ENCODE measurements around the gene C3orf20.

Gene C3orf20

DNA sequence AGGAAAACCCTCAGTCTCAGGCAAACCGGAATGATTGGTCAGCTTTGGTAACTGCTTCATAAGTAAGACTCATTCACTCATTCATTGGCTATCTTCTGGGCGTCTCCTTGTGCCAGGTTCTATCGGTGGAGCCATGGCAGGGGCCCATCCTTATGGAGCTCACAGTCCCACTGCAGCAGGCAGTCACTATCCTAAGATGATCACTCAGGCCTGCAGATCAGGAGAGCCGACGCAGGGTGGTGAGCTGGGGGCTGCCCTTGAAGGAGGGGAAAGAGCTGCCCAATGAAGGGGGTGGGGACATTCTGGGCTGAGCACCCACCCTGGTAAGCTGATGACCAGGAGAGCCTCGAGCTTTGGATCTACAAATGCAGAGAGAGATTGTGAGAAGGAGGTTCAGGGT is 123.3 kb downstream of the C3orf20 start:
- H3K9me3 ChIP-seq, result no peaks in the 10 kb centered on the region
- no peak overlapping the region for H3K4me3 ChIP-seq (ENCODE audit: low read depth in 1 of 2, low read length in 1 of 2)
- H3K27ac ChIP-seq, result no peak overlapping the region
- TF ChIP-seq, protein P1, sequence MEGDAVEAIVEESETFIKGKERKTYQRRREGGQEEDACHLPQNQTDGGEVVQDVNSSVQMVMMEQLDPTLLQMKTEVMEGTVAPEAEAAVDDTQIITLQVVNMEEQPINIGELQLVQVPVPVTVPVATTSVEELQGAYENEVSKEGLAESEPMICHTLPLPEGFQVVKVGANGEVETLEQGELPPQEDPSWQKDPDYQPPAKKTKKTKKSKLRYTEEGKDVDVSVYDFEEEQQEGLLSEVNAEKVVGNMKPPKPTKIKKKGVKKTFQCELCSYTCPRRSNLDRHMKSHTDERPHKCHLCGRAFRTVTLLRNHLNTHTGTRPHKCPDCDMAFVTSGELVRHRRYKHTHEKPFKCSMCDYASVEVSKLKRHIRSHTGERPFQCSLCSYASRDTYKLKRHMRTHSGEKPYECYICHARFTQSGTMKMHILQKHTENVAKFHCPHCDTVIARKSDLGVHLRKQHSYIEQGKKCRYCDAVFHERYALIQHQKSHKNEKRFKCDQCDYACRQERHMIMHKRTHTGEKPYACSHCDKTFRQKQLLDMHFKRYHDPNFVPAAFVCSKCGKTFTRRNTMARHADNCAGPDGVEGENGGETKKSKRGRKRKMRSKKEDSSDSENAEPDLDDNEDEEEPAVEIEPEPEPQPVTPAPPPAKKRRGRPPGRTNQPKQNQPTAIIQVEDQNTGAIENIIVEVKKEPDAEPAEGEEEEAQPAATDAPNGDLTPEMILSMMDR (IDR thresholded peaks at IDR 0.05), result no peak
- H3K36me3 ChIP-seq, result no peaks in the 10 kb centered on the region
- H3K4me1 ChIP-seq (ENCODE audit: control insufficient read depth in 1 of 2, insufficient read depth in 1 of 2, low read depth in 1 of 2, low read length in 1 of 2), result no peaks in the 10 kb centered on the region
- H3K27me3 ChIP-seq, result peaks cover 41% of the 10 kb centered on the region

GRCh38 chr3:14799146-14799545 is 124.2 kb downstream of the C3orf20 start:
- no peaks in the 10 kb centered on the region for H3K4me1 ChIP-seq (ENCODE audit: control insufficient read depth in 1 of 2, insufficient read depth in 1 of 2, low read depth in 1 of 2, low read length in 1 of 2)
- peaks cover 42% of the 10 kb centered on the region for H3K27me3 ChIP-seq
- no peaks in the 10 kb centered on the region for H3K36me3 ChIP-seq
- no peaks in the 10 kb centered on the region for H3K9me3 ChIP-seq
- H3K27ac ChIP-seq, result no peak overlapping the region
- TF ChIP-seq, protein P1 (IDR thresholded peaks at IDR 0.05), result no peak
- H3K4me3 ChIP-seq (ENCODE audit: low read depth in 1 of 2, low read length in 1 of 2), result no peak overlapping the region

DNA sequence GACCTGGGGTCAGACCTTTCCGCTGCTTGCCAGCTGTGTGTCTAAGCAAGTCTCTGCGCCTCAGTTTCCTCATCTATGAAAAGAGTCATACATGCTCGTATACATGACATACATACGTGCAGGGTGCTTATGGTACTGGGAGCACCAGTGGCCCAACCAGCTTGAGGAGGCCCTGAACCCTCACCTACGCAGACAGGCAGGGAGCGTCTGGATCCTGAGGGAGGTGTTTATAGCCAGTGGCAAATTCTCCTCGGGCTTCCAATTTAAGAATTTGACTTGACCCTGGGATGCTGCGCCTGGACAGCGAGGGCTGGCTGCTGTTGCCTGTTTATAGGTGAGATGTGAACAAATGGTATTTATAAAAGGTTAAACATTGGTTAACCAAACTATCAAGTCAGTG is 126.1 kb downstream of the C3orf20 start:
- H3K4me3 ChIP-seq (ENCODE audit: low read depth in 1 of 2, low read length in 1 of 2), result no peak overlapping the region
- peaks cover 51% of the 10 kb centered on the region for H3K27me3 ChIP-seq
- no peaks in the 10 kb centered on the region for H3K9me3 ChIP-seq
- TF ChIP-seq, protein P1 (IDR thresholded peaks at IDR 0.05), result no peak
- no peaks in the 10 kb centered on the region for H3K4me1 ChIP-seq (ENCODE audit: control insufficient read depth in 1 of 2, insufficient read depth in 1 of 2, low read depth in 1 of 2, low read length in 1 of 2)
- no peak overlapping the region for H3K27ac ChIP-seq
- no peaks in the 10 kb centered on the region for H3K36me3 ChIP-seq

GRCh38 chr3:14801668-14802380 is 126.9 kb downstream of the C3orf20 start:
- no peaks in the 10 kb centered on the region for H3K4me1 ChIP-seq (ENCODE audit: control insufficient read depth in 1 of 2, insufficient read depth in 1 of 2, low read depth in 1 of 2, low read length in 1 of 2)
- H3K27ac ChIP-seq, result no peak overlapping the region
- H3K27me3 ChIP-seq, result peaks cover 55% of the 10 kb centered on the region
- H3K9me3 ChIP-seq, result no peaks in the 10 kb centered on the region
- no peaks in the 10 kb centered on the region for H3K36me3 ChIP-seq
- H3K4me3 ChIP-seq (ENCODE audit: low read depth in 1 of 2, low read length in 1 of 2), result no peak overlapping the region
- TF ChIP-seq, protein P1 (IDR thresholded peaks at IDR 0.05), result no peak

- Histone ChIP-seq H3K27ac (no peak overlapping the region), H3K27me3 (peaks cover 59% of the 10 kb centered on the region), H3K9me3 (no peaks in the 10 kb centered on the region), H3K36me3 (no peaks in the 10 kb centered on the region), H3K4me3 (ENCODE audit: low read depth in 1 of 2, low read length in 1 of 2) (no peak overlapping the region), H3K4me1 (ENCODE audit: control insufficient read depth in 1 of 2, insufficient read depth in 1 of 2, low read depth in 1 of 2, low read length in 1 of 2) (no peaks in the 10 kb centered on the region)
- TF ChIP-seq, protein P1 (IDR thresholded peaks at IDR 0.05), result no peak
Observed at GRCh38 chr3:14802381-14802731, 127.4 kb downstream of the C3orf20 start.
